Right kidney (tissue), 1 donor: ENCODE data around the gene RIMS4.

Experiments
- DNase-seq: peaks from one replicate; pipeline ENCODE4 v3.0.0-alpha.2; 2016

The RIMS4 gene

DNA sequence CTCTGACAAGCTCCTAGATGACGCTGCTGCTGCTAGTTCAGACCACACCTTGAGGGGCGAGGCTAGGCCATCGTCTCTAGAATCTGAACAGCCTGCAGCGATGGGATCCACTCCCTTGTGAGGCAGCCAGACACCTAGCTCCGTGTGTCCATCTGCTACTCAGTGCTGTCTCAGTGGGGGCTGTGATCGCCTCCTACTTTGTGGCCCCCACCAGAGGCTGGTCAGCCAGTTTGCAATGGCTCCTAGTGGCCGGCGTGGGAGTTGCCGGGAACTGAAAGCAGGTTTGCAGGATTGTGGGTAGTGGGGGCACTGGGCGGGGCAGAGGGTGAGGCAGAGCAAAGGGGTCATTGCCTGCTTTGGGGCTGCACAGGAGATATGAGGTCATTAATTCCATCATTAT lies 92.4 kb downstream of the RIMS4 start:
- DNase-seq = no peak

DNA sequence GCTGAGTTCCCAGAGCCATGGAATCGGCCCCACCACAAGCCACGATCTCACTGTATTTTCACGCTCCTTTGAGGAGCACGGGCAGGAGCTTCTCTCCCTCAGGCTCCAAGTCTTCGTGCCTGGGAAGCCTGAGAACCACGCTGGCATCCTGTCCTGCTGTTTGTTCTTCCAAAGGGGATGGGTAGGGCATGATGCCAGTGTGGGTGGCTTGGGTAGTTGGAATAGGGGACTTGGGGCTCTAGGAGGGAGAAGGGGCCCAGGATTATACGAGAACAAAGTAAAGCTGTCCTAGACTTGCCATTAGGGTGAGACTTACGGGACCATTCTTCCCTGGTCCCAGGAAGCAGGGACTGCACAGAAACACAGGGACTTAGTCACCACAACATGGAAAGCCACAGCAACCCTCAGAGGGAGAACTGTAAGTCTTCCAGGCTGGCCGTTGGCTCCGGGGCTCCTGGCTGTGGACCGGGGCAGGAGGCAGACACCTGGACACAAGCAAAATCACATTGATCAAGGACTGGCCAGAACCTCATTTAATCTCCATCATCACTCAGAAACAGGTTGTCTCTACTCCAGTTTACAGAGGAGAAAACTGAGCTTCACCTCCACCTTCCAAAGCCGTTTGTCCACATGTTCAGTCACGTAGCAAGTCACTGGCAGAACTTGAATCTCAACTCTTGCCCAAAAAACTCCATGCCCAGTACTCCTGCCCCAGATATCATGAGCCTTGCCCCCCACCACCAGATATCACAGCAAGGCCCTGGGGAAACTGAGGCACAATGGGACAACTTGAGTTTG lies 93.8 kb downstream of the RIMS4 start:
- DNase-seq = no peak

DNA sequence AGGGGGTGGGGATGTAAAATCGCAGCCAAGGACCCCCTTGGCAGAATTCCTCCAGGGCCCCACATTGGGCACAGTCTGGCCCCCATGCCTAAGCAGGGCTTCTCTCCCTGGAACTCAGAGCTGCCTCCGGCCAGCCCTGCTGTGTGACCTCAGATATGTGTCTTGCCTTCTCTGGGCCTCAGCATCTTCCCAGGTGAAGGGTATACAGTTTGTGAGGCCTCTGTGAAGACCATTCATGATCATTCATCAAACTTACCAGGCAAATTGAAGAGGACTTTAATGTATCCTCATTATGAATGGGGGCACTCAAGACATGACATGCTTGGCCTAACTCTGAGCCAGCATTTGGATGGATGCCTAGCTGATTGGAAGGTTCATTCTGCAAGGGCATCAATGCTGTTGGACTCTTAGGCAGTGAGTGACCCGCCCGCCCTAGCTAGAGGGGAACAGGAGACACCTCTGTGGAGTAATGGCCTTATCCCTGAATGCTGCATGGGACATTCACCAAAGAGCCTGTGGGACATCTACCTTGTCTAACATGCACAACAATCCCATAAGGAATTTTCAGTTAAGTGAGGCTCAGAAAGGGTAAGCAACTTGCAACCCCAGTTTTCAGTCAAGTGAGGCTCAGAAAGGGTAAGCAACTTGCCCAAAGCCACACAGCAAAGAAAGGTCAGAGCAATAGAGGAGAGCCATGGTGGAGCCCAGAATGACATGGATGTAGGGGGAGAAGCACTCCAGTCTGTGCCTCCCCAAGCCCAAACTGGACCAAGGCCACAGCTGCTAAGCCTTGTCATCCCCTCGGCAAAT lies 94.6 kb downstream of the RIMS4 start:
- no peak for DNase-seq

DNA sequence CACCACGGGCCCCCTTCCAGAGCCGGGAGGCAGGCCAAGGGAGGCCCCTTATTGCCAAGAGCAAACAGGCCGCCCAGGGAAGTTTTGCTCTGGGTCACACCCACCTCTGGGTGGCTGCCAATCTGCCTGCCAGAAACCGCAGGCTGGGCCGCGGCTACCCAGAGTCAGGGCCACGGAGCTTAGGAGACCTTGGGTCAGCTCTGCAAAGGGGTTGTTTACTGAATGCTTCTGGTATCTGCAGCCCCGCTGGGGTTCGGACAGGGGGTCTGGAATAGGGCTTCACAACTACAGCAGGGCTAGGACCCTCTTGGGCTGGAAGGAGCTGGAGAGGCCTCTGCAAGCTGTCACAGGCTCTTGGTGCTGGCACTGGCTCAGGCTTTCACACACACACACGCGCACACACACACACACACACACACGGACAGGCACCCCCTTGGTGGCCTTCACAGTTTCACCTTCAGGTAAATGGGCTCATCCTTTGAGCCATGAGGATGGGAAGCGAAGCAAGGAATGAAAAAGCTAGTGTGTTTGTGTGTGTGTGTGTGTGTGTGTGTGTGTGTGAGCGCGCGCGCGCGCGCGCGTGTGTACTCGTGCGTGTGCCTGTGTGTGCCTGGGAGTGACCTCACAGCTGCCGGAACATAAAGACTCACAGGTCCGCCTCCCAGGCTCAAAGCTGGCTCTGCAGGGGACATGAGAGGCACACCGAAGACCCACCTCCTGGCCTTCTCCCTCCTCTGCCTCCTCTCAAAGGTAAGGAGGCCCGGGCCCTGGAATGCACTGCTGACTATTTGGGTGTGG lies 95.4 kb downstream of the RIMS4 start, which contains the start of gene CCN5:
CCN5 (plus strand) TSS at position 669 of the 798 bp plus-strand sequence; CDS start at position 691, 22 bp downstream.
- no peak for DNase-seq

DNA sequence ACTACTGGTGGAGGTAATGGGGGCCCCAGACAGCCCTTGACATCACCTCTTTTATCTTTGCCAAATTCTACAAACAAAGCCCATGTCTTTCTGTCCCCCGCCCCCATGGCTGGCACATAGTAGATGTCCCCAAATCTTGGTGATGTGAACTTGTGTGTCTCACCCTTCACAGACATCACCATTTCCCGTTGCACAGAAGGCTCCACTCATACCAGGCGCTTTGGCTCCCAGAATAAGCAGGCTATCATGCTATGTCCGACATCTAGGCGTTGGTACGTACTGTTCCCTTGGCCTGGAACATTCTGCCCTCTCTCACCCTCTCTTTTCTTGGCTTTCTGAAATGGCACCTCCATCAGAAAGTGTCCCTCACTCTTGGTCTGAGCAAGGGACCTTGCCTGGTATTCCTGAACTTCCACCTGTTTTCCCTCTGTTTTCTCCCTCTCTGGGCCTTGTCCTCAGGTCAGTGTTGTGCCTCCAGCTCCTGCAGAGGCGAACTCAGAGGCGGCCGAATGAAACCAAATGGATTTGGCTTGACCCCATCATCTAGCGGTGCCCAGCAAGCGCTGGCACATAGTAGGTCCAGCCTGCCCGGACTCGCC lies 96.1 kb downstream of the RIMS4 start:
- DNase-seq = no peak

DNA sequence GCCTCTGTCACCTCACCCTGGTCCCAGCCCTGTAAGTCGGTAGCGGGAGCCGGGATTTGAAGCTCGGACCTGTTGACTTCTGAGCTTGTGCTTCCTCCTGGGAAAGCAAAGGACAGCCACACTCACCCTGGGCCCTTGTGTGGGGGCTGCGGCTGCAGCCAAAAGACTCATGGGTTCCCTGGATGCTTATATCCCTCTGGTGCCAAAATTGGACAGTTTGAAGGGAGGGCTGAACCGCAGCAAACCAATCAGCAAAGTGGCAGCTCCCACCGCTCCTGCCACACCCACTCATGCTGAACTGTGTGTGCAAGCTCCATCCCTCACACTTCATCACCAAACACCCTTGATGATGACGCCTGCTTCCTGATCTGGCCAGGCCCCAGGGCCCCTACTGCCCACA lies 99.1 kb downstream of the RIMS4 start:
- no peak for DNase-seq

DNA sequence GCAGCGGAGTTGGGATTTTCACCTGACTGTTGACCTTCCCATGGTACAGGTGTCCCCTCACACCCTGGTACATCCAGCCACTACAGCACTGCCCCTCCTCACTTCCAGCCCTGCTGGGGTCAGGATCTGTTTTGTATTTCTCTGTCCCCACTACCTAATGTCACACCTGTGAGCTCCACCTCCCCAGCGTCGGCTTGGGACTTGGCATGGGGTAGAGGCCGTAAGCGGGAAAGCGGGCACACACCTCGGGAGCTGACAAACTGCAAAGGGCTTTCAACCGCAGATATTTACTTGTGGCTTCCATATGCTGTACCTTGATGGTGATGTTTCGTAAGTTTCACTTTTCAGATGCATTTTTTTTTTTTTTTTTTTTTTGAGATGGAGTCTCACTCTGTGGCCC lies 100.5 kb downstream of the RIMS4 start:
- DNase-seq = no peak

DNA sequence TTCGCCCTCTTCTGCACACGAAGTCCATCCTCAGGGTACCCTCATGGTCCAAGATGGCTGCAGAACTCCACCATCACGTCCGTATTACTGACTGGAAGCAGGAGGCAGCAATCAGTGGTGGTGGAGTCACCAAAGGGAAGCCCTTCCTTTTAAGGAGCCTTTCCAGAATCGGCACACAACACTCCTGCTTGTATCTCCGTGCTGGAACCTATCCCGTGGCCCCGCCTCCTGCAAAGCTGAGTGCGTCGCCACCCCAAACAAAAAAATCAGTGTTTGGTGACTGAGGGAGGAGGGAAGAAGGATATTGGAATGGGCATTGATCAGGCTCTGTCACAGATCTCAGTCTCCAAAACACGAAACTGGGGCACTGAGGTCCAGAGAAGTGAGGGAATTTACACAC lies 101.0 kb downstream of the RIMS4 start:
- DNase-seq = no peak

DNA sequence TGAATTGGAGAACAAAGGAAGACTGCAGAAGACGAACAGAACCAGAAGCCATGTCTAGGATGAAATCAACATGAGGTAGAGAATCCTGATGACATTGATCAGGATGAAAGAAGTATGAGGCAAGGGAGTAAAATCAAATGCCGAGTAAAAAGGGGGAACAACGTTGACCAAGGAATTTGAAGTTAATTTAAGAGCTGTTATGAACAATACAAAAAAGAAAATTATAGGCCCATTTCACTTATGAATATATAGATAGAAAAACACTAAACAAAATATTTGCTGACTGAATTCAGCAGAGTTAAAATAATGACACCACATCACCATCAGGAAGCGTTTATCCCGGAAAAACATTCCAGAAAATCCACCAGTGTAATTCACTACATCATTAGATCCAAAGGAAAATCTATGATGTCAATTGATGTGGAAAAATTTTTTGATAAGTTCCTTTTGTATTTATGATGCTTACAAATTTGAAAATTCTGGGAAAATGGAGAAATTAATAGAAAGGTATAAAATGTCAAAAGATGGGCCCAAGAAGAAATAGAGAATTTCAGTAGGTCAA lies 103.2 kb downstream of the RIMS4 start:
- no peak for DNase-seq

DNA sequence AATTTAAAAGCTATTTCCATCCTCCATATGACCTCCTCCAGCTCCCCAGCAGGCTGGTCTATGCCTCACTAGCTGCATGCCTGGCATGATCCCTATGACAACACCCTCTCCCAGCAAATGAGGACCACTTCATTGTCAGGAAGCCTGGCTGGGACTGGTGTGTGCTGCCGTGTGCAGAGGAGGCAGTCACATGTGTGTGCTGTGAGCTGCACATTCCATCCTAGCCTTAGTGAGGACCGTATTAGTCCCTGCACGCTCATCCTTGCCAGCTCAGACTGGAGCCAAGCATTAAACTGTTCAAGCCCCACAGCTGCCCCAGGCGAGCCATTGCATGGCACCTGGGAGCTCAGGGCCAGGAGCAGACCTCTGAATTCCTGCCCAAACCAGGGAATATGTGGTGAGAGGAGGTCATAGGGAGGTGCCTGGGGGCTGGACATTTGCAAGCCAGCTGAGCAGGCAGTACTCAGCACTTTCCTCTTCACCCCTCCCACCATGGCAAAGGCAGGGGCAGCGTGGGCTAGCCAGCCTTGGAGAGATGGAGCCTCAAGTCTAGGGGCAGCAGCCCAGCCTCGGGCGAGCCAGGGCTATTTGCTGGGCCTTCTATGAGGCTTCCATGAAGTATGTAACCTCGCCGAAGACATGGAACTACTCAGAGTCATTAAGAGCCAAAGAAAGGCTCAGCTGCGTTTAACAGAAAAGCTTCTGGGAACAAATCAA lies 103.9 kb downstream of the RIMS4 start:
- DNase-seq = no peak

DNA sequence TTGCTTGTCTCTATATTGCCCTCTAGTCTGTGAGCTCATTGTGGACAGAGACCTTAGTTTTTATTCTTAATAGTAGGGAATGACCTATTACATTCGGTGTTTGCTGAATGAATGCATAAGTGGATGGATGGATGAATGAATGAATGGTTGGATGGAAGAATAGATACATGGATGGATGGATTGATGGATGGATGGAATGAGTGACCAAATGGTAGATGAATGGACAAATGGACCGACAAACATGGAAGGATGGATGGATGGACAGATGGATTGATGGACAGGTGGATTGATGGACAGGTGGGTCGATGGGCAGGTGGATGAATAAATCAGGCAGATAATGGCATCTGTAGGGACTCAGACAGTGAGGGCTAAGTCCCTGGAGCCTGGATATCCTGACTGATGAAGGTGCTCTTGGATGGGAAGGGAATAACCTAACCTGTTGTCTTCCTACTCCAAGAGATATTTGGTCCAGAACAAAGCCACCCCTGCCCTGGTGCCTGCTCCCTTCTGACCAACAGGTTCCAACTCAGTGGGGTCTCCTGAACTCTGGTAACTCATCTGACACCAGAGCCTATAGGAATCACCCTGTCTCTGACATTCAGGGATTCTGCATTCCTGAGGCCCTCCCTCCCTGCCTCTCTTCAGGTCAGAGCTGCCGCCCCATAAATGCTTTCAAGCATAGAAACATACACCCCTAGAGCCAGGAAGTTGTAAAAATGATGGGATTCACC lies 104.8 kb downstream of the RIMS4 start:
- no peak for DNase-seq

DNA sequence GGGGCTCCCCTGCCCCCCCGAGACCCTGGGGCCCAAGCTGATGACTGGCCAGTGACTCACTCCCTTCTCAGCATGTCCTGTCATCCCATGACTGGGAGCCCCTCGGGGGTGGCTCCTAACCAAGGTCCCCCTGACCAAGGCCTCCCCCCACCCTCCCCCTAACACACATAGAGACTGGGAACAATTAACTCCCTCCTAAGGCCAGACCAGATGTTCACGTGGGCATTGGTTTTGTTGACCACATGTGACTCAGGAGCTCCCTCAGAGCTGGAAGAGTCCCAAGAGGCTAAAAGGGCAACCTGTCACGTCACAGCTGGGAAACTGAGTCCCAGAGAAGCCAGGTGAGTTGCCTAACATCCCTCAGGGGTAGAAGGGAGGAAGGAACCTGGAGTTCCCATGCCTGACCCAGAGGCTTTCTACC lies 105.8 kb downstream of the RIMS4 start:
- DNase-seq = no peak

DNA sequence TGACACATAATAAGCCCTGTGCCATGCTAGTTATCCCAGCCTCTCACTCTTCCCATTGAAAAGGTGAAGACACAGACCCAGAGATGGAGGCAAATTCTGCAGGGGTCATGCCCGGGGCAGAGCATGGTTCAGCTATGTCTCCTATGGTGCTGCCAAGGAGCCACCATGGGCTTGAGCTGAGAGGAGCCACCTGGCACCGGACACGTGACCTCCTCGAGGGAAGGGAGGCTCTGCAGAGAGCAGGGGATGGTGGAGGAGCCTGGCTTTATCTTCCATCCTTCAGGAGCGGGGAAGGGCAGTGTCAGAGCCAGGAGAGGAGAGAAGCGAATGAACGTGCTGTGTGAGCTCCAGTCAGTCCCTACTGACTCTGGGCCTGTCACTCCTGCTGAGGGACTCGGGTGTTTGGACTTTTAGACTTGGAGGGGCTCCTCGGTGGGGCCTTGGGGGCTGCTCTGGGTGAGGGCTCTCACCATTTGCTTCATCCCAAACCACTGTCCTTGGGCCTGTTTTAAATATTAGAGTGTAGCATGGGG lies 106.3 kb downstream of the RIMS4 start:
- DNase-seq = no peak

DNA sequence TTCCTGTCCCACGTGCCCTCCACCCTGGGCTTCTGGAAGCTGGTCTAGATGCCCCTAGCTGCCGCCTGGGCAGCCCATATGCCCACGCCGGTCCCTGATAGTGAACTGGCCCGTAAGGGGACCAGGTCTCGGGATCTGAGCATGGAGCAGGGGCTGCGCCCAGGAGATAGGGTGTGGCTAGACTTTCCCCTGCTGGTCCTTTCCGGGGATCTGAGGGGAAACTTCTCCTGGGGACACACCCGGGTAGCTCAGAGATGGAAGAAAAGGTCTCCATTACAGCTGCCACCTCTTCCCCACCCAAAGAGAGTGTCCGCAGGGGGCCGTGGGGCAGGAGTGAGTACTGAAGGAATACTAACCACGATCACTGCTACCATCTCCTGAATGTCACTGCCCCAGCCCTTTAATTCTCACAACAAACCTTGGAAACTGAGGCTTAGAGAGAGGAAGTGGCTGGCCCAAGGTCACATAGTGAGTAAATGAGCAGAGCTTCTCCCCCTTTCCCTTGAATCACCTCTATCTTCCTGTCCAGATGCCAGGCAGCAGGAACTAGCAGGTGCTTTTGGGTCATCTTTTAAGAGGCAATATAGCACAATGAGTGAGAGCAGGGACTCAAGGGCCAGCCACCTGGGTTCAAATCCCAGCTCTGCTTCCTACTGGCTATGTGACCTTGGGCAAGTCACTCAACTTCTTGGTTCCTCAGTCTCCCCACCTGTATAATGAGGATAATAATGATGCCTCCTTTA lies 107.0 kb downstream of the RIMS4 start:
- DNase-seq = no peak

DNA sequence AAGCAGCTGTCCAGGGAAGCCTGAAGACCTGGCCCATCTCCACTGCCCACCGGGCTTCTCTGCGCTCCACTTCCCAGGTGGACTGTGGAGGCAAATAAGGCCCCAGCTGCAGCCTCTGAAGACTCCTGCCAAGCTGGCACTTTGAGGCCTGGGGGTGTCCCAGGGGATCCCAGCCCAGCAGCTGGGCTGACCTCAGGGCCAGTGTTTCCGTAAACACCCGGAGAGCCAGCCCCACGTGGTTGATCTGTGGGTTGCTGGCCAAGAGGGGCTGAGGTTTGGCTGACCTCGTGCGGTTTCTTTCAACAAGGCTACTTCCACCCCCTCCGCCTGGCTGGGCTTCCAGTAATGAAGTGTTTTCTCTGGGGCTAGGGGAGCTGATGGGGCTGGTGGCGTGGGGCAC lies 107.6 kb downstream of the RIMS4 start:
- no peak for DNase-seq

DNA sequence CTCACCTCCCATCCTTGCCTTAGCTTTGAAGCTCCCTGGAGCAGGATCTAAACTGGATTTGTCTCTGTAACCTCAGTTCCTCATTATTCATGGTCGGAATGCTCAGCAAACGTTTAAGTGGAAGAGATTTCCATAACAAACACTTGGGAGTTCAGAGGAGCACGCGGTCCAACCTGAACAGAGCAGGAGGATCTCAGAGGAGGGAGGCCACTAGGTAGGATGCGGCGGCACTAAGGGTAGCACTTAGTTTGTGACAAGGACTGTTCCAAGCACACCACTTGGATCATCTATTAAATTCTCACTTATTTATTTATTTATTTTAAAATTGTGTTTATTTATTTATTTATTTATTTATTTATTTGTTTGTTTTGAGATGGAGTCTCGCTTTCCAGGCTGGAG lies 108.5 kb downstream of the RIMS4 start:
- no peak for DNase-seq
